Stomach (tissue), 4 donors: ENCODE measurements around the gene ZNF511.

Source experiments
- POLR2AphosphoS5 ChIP-seq, 3 donors: sonication (generic); formaldehyde crosslinking; IDR thresholded peaks; one replicate each; pipeline ENCODE4 v1.6.1; 2016; ENCODE audit warnings: antibody characterized with exemption in 3 of 3
- TF ChIP-seq, protein P1 (sequence below), 7 experiments: fragments of 450-650 bp in 4 of 7; fragments of 200-600 bp in 3 of 7; sonication (generic) in 3 of 7; IDR thresholded peaks; one replicate each; pipeline ENCODE4 v1.5.1; 2016 to 2019; ENCODE audit warnings: antibody characterized with exemption in 7 of 7, control low read depth in 2 of 7, mild to moderate bottlenecking in 1 of 7

DNA sequence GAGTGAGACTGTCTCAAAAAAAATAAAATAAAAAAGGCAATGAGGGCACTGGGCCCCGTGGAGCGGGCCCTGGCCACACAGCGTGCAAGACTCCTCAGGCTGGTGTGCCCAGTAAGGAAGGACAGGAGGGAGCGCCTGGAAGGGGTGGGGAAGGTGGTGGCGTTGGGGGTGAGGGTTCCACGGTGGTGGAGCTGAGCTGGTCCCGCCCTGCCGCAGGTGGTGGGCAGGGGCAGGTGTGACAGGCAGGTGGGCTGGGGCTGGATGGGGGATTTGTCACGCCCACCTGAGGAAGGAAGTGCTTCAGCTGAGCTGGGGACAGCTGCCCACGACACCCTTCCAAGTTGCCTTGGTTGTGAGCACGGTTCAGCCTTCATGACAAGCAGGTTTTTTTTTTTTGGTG lies 37.7 kb downstream of the ZNF511 start:
- TF ChIP-seq, protein P1, sequence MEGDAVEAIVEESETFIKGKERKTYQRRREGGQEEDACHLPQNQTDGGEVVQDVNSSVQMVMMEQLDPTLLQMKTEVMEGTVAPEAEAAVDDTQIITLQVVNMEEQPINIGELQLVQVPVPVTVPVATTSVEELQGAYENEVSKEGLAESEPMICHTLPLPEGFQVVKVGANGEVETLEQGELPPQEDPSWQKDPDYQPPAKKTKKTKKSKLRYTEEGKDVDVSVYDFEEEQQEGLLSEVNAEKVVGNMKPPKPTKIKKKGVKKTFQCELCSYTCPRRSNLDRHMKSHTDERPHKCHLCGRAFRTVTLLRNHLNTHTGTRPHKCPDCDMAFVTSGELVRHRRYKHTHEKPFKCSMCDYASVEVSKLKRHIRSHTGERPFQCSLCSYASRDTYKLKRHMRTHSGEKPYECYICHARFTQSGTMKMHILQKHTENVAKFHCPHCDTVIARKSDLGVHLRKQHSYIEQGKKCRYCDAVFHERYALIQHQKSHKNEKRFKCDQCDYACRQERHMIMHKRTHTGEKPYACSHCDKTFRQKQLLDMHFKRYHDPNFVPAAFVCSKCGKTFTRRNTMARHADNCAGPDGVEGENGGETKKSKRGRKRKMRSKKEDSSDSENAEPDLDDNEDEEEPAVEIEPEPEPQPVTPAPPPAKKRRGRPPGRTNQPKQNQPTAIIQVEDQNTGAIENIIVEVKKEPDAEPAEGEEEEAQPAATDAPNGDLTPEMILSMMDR (IDR thresholded peaks at IDR 0.05), result no peak
- TF ChIP-seq POLR2AphosphoS5 (IDR thresholded peaks at IDR 0.05), result no peak
